ENCODE measurements around the gene KCNG2. TPM values are rescaled to one million over a fixed set of nuclear protein-coding genes. Genes with fewer than 3 reads are reported as not detected.

The KCNG2 gene
- total and polyA plus RNA-seq, 2 of the 13 experiments (the other 11 are each of a cell fraction or from before 2014, with no cell fraction given) = not detected

GRCh38 chr18:79790996-79791972 is 6.5 kb upstream of the KCNG2 start (continued):
- TF ChIP-seq ZNF331 (CRISPR knock-in tag; IDR thresholded peaks at IDR 0.05) (peak; percentile 86), MAFF (IDR thresholded peaks at IDR 0.05; ENCODE audit: low read depth, low read length) (peak; percentile 48; the same call in 1 of the 2 replicates), ZNF577 (CRISPR knock-in tag; IDR thresholded peaks at IDR 0.05; ENCODE audit: borderline replicate concordance, low read depth) (no peak), MEIS2 (CRISPR knock-in tag; IDR thresholded peaks at IDR 0.05) (0 out of 2 replicates have a peak, but pooled peaks have one; percentile 44), ARID4A (CRISPR knock-in tag; IDR thresholded peaks at IDR 0.05; ENCODE audit: borderline replicate concordance) (peak; percentile 45; the same call in 1 of the 2 replicates), RBM22 (optimal IDR thresholded peaks at IDR 0.05; ENCODE audit: low read length) (no peak), SOX5 (CRISPR knock-in tag; IDR thresholded peaks at IDR 0.05; ENCODE audit: borderline replicate concordance) (peak; percentile 89; the same call in 1 of the 2 replicates), ATF7 (IDR thresholded peaks at IDR 0.05) (0 out of 2 replicates have a peak, but pooled peaks have one; percentile 8), ATF7 (CRISPR knock-in tag; IDR thresholded peaks at IDR 0.05) (peak; percentile 89), ZNF563 (CRISPR knock-in tag; IDR thresholded peaks at IDR 0.05) (peak; percentile 38; the same call in 1 of the 2 replicates), RAD51 (IDR thresholded peaks at IDR 0.05; ENCODE audit: borderline replicate concordance) (no peak), HOXA9 (CRISPR knock-in tag; IDR thresholded peaks at IDR 0.05; ENCODE audit: borderline replicate concordance) (no peak), ZSCAN12 (CRISPR knock-in tag; IDR thresholded peaks at IDR 0.05) (no peak), GATAD1 (CRISPR knock-in tag; IDR thresholded peaks at IDR 0.05) (peak; percentile 39; the same call in 1 of the 2 replicates), SOX6 (IDR thresholded peaks at IDR 0.05) (no peak), SOX6 (CRISPR knock-in tag; IDR thresholded peaks at IDR 0.05) (peak; percentile 94), RXRA (CRISPR knock-in tag; IDR thresholded peaks at IDR 0.05) (peak; percentile 63; the same call in 1 of the 2 replicates), ZBTB25 (CRISPR knock-in tag; IDR thresholded peaks at IDR 0.05) (peak; percentile 92), ZSCAN21 (CRISPR knock-in tag; IDR thresholded peaks at IDR 0.05; ENCODE audit: borderline replicate concordance) (0 out of 2 replicates have a peak, but pooled peaks have one; percentile 14), ZNF557 (CRISPR knock-in tag; IDR thresholded peaks at IDR 0.05) (no peak), ZNF343 (CRISPR knock-in tag; IDR thresholded peaks at IDR 0.05) (no peak), ZNF562 (CRISPR knock-in tag; IDR thresholded peaks at IDR 0.05; ENCODE audit: borderline replicate concordance) (no peak), HIVEP1 (CRISPR knock-in tag; IDR thresholded peaks at IDR 0.05) (peak; percentile 91; the same call in 1 of the 2 replicates), ZFY (CRISPR knock-in tag; IDR thresholded peaks at IDR 0.05) (no peak)

Measured in HepG2 (cell line).